UCSD-AML1 (cell line): ENCODE results near the gene PLA1A.
"Not testable (repeated sequence)": the region's sequence is repeated elsewhere in the genome, so short reads cannot be mapped to it uniquely, and the experiment has no call there.

ENCODE experiments used
- DNase-seq: peaks from one replicate; lab custom pipeline; 2025; ENCODE audit not compliant: unreplicated experiment; lab: John Stamatoyannopoulos, UW

PLA1A gene

DNA sequence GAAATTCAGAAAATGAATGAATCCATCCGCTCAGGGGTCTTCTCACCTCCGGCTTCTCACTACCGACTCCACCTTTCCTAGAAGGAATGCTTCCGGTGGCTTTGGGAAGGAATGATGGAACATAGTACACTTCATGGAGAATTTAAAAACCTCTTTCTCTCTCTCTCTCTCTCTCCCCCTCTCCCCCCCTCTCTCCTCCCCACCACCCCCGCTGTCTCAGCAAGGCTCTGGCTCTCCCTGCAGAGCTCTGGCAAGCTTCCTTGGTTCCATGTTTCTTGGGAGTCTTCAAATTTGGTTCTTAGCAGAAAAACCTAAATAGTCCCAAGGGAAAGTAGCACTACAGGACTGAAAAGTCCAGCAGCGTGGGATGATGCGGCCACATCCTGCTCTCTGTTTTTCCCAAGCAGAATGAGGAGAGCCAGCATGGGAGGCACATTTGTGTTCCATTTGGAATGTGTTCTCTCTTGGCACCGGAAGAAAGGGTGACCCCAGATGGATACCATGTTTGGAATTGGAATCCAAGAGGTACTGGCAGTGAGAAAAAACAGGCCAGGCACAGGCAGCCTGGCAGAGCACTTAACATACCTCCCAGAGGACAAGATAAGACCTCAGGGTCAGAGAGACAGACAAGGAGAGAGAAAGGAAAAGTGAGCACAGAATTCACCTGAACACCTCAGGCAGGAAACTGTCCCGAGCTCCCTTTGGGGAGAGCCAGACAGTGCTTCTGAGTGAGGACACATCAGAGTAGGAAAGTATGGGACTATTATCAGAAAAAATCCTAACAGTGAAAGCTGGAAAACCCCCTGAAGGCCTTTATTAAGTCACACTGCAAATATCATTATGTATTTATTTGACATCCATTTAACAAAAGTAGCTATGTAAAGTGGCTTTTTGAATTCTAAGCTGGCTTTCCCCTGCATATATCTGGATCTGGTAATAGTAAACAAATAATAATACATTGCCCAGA, 63.1 kb downstream of the PLA1A start, which contains the start of gene POPDC2:
TSS of gene POPDC2 (minus strand) at position 116 of the 967 bp plus-strand sequence. CDS start 166 bp downstream, outside the sequence.
- DNase-seq, result no peak

DNA sequence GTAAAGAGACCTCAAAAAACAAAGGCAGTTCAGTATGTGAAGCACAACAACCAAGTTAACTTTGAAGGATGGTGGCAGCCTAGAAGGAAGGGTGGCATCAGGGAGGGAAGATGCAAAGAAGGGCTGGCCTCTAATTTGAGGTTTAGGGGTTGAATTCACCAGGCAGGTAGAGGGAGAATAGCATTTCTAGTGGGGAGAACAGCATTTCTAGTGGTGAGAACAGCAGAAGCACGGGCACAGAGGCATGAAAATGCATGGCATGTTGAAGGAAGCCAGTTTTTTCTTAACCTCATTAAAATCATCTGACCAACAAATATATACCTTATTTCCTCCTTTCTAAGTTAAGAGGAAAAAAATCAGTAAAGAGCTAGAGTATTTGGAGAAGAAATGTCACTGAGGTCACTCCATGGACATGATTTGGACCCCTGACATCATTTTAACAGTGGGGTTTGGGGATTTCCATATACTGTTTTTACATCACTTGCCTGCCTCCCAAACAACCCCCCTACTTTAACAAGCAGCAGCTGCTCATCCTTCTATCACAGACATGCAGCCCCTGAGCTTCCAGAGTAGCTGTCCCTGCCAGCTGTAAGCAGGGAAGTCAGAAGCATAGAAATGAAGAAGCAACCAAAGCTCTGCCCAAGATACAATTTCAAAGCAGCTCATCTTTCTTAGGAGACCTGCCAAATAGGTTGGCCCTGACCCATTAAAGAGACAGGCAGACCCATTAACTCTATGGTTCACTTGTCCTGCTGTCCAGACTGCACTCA, 65.1 kb downstream of the PLA1A start:
- DNase-seq, result no peak

DNA sequence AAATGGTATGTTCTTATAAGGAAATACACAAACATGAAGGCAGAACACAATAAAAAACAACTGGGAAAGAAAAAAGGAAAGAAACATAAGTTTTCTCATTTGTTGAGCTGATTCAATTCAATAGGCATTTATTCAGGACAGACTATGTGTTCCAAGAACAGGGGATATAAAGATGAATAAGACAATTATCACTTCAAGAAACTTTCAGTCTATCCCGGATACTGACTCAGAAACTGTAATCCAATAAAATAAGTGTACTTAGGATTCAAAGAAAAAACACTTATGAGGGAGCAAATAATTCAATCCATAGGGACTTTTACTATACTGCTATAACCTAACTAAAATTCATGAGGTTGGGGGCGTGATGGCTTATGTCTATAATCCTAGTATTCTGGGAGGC, 66.2 kb downstream of the PLA1A start:
- DNase-seq, result no peak

DNA sequence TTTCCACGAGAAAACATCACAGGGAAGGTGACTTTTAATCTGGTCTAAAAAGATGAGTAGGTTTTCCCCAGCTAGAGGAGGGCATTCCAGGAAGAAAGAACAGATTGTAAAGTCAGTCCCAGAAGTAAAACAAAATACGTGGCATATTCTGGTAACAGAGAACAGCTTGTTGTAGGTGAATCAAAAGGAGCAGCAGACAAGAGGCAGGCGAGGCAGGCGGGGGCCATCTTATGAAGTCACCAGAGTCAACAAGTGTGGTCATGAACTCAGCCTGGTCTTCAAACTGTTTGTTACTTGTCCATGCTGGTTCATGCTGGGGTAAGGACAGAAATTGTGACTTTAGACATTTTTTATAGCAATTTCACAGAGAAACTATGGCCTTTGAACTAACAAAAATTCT, 66.7 kb downstream of the PLA1A start:
- DNase-seq, result no peak

DNA sequence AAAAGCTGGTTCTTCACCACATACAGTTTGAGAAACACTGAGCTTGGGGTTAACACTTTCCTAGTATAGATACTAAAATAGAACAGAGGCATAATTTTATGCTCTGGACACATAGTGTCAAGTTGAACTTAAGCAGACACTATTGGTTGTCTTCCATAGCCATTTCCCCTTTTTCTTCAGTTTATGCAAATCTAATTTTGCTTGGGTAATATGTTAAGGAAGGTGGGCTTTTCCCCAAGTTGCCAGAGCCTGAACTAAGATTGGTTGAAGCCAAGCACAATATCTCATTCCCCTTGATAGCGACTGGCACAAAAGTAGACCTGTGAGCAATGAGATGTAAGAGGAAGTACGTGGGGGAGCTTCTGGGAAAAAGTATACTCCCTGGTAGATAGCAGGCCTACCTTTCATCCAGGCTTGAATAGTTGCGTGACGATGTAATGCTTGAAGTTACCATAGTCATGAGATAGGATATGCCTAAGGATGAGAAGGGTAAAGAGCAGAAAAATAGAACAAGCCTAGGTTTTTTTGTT, 67.2 kb downstream of the PLA1A start:
- DNase-seq, result no peak

DNA sequence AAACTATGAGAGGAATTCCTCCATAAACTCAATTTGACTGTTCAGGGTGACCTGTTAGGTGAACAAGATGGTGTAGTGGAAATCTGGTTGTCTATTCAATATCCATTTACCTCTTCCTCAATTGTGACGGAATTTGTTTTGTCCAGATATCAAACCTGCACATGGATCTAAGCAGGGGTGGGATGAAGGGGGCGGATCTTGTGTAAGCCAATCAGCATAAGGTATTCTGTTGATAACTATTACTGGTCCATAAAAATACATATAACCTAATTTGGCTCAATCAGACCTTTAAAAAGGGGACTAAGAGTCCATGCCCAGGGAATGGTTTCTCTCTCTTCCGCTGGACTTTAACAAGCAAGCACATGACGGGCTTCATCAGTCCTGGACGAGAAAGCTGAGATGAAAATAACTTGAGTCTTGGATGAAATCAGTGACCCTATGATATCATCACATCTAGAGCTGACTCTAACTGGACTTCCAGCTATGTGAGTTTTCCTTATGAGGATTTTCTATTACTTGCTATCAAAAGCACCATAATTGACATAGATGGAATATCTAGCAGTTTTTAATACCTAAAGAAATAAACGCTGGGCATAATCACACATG, 68.4 kb downstream of the PLA1A start:
- DNase-seq, result no peak

DNA sequence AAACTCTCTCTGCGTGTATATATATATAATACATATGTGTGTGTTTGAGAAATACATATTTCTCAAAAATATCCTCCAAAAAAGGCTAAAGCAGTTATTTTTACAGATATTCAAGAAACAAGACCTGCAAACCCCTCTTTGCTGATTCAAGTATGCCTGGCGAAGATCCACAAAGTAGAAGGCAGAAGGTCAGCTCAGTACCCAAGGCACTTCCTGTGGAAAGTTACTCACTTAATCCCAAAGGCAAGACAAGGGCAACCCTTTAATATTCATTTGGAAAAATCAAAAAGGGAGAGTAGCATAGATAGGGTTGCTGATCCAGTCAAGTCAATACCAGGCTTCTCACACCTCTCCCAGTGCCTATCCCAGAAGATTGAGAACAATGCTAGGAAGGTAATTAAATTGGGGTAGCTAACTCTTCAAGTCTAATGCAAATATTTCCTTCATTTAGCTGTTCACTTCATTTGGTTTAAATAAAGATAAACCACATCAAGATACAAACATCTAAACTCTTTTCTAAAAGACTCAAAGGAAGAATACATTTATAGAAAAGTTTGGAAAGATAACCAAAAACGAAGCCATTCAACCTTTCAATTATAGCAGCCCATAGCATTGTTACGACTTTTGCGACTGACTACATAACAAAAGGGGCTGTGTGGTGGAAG, 72.4 kb downstream of the PLA1A start:
- no peak for DNase-seq

DNA sequence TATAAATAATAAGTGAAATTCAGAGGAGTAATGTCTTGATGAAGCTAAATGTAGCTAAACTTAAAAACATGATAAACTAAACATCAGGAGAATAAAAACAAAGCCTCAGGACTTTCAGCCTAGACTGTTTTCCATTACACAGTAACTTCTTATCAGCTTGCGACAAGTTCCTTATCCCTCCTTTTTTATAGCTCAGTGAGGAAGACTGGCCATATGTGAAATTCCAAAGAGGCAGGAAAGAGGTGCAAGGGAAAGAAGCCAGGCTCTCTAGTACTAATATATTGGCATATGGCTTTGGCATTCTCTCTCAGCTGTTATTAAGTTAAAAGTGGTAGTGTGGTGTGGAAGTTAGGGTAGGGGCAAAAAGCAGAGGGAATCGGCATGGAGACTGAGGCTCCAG, 75.1 kb downstream of the PLA1A start:
- DNase-seq, result no peak

DNA sequence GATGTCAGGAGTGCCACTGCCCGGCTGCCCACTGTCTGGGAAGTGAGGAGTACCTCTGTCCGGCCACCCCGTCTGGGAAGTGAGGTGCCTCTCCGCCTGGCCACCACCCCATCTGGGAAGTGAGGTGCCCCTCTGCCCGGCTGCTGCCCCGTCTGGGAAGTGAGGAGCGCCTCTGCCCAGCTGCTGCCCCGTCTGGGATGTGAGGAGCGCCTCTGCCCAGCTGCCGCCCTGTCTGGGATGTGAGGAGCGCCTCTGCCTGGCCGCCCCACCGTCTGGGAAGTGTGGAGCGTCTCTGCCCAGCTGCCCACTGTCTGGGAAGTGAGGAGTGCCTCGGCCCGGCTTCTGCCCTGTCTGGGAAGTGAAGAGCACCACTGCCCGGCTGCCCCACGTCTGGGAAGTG, 76.2 kb downstream of the PLA1A start:
- no peak for DNase-seq

DNA sequence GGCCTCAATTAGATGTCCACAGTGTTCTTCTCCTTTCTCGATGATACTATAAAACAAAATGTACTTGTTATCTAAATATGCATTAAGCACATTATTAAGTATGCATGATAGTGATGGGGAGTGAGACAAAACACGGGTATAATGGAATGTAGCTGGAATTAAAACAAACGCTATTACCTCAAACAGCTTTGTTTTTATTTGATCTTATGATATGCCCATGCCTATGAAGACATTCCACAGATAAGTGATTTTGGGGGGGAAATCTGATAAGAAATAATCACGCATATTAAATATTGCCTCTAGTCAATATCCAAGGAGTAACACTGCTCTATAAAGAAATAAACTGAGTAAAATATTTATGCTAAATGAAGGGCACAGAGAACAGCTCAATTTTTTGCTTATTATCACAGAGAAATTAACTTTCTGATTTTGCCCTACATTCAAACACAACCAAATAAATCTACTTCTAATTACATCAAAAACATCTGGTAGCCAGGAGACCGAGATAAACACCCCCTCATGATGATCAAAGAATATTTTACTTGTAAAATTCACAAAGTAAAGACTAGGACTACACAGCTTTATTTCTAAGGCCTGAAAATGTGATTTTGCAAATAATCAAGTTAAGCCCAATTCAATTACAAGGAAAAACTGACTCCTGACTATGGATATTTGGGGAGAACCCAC, 77.6 kb downstream of the PLA1A start:
- DNase-seq, result no peak

DNA sequence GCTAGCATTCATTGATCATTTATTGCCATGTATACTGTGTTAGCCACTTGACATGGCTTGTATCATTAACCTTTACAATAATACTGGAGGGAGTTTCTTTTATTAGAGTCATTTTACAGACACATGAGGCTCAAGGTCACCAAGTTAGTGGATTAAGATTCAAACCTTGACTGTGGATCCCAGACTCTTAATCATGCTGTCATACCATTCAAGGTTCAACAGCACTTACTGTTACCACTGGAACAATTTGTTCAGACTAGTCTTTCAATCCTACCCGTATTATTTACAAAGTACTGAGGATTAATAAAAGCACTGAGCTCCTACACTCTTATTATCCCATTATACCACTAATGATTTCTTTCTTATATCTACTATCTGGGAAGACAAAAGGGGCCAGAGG, 78.3 kb downstream of the PLA1A start:
- DNase-seq, result no peak

DNA sequence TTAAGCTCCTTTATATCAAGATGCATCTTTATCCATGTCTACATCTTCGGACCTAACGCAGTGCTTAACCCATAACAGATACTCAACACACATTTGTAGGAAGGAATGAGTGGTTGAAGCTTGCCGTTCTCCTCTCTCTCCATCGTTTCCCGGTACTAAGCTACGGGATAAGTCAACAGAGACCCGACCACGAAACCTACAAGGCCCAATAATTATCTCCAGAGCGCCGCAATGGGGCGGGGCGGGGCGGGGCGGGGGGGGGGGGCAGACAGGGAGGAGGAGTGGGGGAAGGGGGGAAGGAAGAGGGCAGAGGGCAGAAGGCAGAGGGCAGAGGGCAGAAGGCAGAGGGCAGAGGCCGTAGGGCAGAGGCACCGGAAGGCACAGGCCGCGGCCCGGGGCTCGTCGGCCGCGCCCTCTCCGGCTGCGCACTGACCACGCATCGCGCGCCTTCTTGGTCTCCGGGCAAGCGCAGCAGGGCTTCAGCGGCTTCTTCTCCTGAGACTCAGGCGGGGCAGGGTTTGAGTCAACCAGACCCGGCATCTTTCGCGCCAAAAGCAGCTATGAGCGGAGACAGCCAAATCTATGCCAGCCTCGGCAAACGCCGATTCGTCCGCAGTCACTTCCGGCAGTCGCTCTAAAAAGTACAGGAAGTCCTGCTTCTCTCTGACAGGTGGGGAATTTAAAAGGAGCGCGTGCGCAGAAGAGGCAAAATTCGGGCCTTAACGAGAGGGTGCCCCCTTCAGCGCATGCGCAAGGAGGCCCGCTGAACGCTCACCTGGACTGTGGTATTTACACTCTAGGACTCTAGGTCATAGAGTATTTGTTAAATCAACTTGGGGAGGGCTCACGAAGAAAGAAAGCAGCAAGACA, 79.3 kb downstream of the PLA1A start, which contains the start of gene COX17:
TSS of gene COX17 (minus strand) at position 636 of the 870 bp plus-strand sequence. CDS start at position 540, 96 bp downstream.
- DNase-seq, result peak; percentile 89

DNA sequence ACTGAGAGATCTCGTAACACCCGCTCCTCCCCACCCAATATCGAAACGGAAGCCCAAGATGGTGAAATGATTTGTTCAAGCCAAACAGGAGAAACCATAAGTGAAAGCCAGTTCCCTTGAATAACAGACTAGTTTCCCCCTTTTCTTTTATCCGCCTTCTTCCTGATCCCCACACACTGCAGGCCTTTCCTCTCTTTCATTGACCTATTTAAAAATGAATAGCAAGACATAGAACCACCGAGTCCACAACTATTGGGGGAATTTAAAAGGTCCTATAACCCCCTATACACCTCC, 79.9 kb downstream of the PLA1A start:
- DNase-seq, result no peak

DNA sequence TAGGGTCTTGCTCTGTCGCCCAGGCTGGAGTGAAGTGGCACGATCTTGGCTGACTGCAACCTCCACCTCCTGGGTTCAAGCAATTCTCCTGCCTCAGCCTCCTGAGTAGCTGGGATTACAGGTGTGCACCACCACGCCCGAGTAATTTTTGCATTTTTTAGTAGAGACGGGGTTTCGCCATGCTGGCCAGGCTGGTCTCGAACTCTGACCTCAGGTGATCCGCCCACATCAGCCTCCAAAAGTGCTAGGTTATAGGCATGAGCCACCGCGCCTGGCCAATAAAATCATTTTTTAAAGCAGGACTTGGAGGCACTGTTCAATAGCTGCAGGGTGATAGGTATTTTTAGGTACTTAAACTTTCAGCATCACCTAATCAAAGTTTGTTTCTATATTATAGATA, 80.5 kb downstream of the PLA1A start:
- DNase-seq, result not testable (repeated sequence)
